IMR-90 (cell line): ENCODE data around the gene CLEC4M. TPM values are rescaled to one million over a fixed set of nuclear protein-coding genes. Genes with fewer than 3 reads are reported as not detected.

Experiments used
- ATAC-seq: fragments of 200-7000 bp; cut with Tn5 transposase; 2 replicates; pipeline ENCODE4 v1.9.1; 2020; ENCODE audit warnings: low read depth, mild to moderate bottlenecking, moderate library complexity
- BruUV-seq: library from RNA; stranded (reverse); fragments of 400-500 nt; replicated peaks from 2 replicates; lab custom pipeline; 2021; lab: Mats Ljungman, UMichigan
- CTCF ChIA-PET: fragments of 300-600 bp; formaldehyde crosslinking; extraction: SDS; loops from one replicate; lab custom pipeline; 2021; ENCODE audit warnings: antibody characterized with exemption; lab: Yijun Ruan, JAX
- POLR2A ChIA-PET: fragments of 300-600 bp; sonication (Branson Sonifier 250); formaldehyde crosslinking; loops from one replicate; lab custom pipeline; 2022; ENCODE audit warnings: antibody characterized with exemption; ENCODE audit not compliant: unreplicated experiment; lab: Charles Lee
- DNase-seq: peaks from one replicate; pipeline ENCODE4 v3.0.0; 2013
- H2AFZ ChIP-seq: replicated peaks from 2 replicates; pipeline ENCODE3; 2013; ENCODE audit warnings: low read length, mild to moderate bottlenecking; ENCODE audit not compliant: poor library complexity
- H2AK5ac ChIP-seq: 2 replicates; pipeline ENCODE4 v1.6.1; 2013; ENCODE audit warnings: low read depth, low read length, inconsistent platforms
- H2AK9ac ChIP-seq: replicated peaks from 2 replicates; pipeline ENCODE3; 2013; ENCODE audit warnings: mild to moderate bottlenecking, low read depth, low read length, moderate library complexity; ENCODE audit not compliant: poor library complexity
- H2BK120ac ChIP-seq: 2 replicates; pipeline ENCODE4 v1.6.1; 2013; ENCODE audit warnings: low read depth, low read length, inconsistent platforms
- H2BK15ac ChIP-seq: 3 replicates; pipeline ENCODE4 v1.6.1; 2013; ENCODE audit warnings: low read depth, low read length, inconsistent platforms
- H2BK20ac ChIP-seq: 2 replicates; pipeline ENCODE4 v1.6.1; 2013; ENCODE audit warnings: low read depth, mild to moderate bottlenecking, inconsistent platforms, low read length, moderate library complexity
- H2BK5ac ChIP-seq: 2 replicates; pipeline ENCODE4 v1.6.1; 2013; ENCODE audit warnings: mild to moderate bottlenecking, low read depth, low read length, inconsistent platforms; ENCODE audit not compliant: poor library complexity, severe bottlenecking
- H3K14ac ChIP-seq: replicated peaks from 2 replicates; pipeline ENCODE4 v1.6.1; 2013; ENCODE audit warnings: low read depth, low read length, inconsistent platforms
- H3K18ac ChIP-seq: 2 replicates; pipeline ENCODE4 v1.6.1; 2013; ENCODE audit warnings: low read depth, low read length, control low read depth
- H3K23ac ChIP-seq: 2 replicates; pipeline ENCODE4 v1.6.1; 2013; ENCODE audit warnings: low read depth, low read length, inconsistent platforms
- H3K27ac ChIP-seq: 2 replicates; pipeline ENCODE4 v1.5.1; 2013; ENCODE audit warnings: mild to moderate bottlenecking, control low read depth, low read length; ENCODE audit not compliant: insufficient read depth
- H3K27me3 ChIP-seq: 2 replicates; pipeline ENCODE4 v1.6.1; 2013; ENCODE audit warnings: low read length; ENCODE audit not compliant: control insufficient read depth, insufficient read depth
- H3K36me3 ChIP-seq: 2 replicates; pipeline ENCODE4 v1.6.1; 2013; ENCODE audit warnings: low read length, mixed read lengths; ENCODE audit not compliant: control insufficient read depth, insufficient read depth
- H3K4ac ChIP-seq: 2 replicates; pipeline ENCODE4 v1.6.1; 2013; ENCODE audit warnings: low read depth, low read length, inconsistent platforms
- H3K4me1 ChIP-seq: 2 replicates; pipeline ENCODE4 v1.6.1; 2013; ENCODE audit warnings: low read length, mixed read lengths; ENCODE audit not compliant: control insufficient read depth, insufficient read depth
- H3K4me2 ChIP-seq: 2 replicates; pipeline ENCODE4 v1.6.1; 2013; ENCODE audit warnings: low read depth, mild to moderate bottlenecking, control low read depth, low read length, moderate library complexity
- H3K4me3 ChIP-seq: 2 replicates; pipeline ENCODE4 v1.5.1; 2013; ENCODE audit warnings: low read depth, mild to moderate bottlenecking, control low read depth, low read length, moderate library complexity; ENCODE audit not compliant: insufficient read depth
- H3K56ac ChIP-seq: 2 replicates; pipeline ENCODE4 v1.6.1; 2013; ENCODE audit warnings: low read length, inconsistent platforms; ENCODE audit not compliant: insufficient read depth; ENCODE audit errors: extremely low read depth
- H3K79me1 ChIP-seq, 2 experiments: 2 replicates each; pipeline ENCODE4 v1.6.1; 2013; ENCODE audit warnings: low read length in 2 of 2, inconsistent platforms in 1 of 2, low read depth in 1 of 2
- H3K9ac ChIP-seq: 2 replicates; pipeline ENCODE4 v1.6.1; 2013; ENCODE audit warnings: low read depth, low read length, control low read depth
- H3K9me1 ChIP-seq: 2 replicates; pipeline ENCODE4 v1.6.1; 2013; ENCODE audit warnings: low read length, inconsistent platforms; ENCODE audit not compliant: insufficient read depth
- H3K9me3 ChIP-seq: 2 replicates; pipeline ENCODE4 v1.6.1; 2013; ENCODE audit warnings: low read length; ENCODE audit not compliant: control insufficient read depth, insufficient read depth
- H4K20me1 ChIP-seq: 2 replicates; pipeline ENCODE4 v1.6.1; 2013; ENCODE audit warnings: low read length, inconsistent platforms; ENCODE audit not compliant: insufficient read depth
- H4K5ac ChIP-seq: 2 replicates; pipeline ENCODE4 v1.6.1; 2013; ENCODE audit warnings: mild to moderate bottlenecking, low read depth, low read length, control low read depth
- H4K8ac ChIP-seq, 2 experiments: 2 replicates each; pipeline ENCODE4 v1.6.1; 2013; ENCODE audit warnings: low read depth in 2 of 2, low read length in 2 of 2, control low read depth in 1 of 2, inconsistent platforms in 1 of 2
- H4K91ac ChIP-seq: 2 replicates; pipeline ENCODE4 v1.6.1; 2013; ENCODE audit warnings: low read depth, low read length, inconsistent platforms; ENCODE audit not compliant: insufficient read depth
- BHLHE40 ChIP-seq: fragments of 150-350 bp; IDR thresholded peaks from 2 replicates; pipeline ENCODE4 v1.6.1; 2016; ENCODE audit warnings: mild to moderate bottlenecking, low read depth, low read length
- CHD1 ChIP-seq: IDR thresholded peaks from 2 replicates; pipeline ENCODE4 v1.6.1; 2012; ENCODE audit warnings: low read depth, low read length, improper control_type of control experiment
- CTCF ChIP-seq: conservative IDR thresholded peaks from 2 replicates; pipeline ENCODE4 v1.5.1; 2012; ENCODE audit warnings: mild to moderate bottlenecking, low read depth, low read length, improper control_type of control experiment
- MAZ ChIP-seq: IDR thresholded peaks from 2 replicates; pipeline ENCODE4 v1.6.1; 2012; ENCODE audit warnings: low read depth, mild to moderate bottlenecking, low read length, improper control_type of control experiment, moderate library complexity, borderline replicate concordance
- NFE2L2 ChIP-seq: fragments of 150-350 bp; IDR thresholded peaks from 2 replicates; pipeline ENCODE4 v1.6.1; 2016; ENCODE audit warnings: low read depth, mild to moderate bottlenecking, low read length
- RAD21 ChIP-seq: IDR thresholded peaks from 2 replicates; pipeline ENCODE4 v1.6.1; 2012; ENCODE audit warnings: low read length, improper control_type of control experiment
- SMC3 ChIP-seq: fragments of 150-350 bp; IDR thresholded peaks from 2 replicates; pipeline ENCODE4 v1.6.1; 2016; ENCODE audit warnings: low read depth, mild to moderate bottlenecking, antibody characterized with exemption, low read length, moderate library complexity
- WGBS, 2 experiments: methylation state at CpG; one replicate each; pipeline versions ENCODE4 v1.1.5 to v1.1.7; 2013; ENCODE audit warnings: missing lambda C conversion rate in 2 of 2; ENCODE audit not compliant: insufficient read length in 1 of 2; ENCODE audit errors: extremely low coverage in 2 of 2; 5-methylcytosine and 5-hydroxymethylcytosine counted together
- dilution Hi-C: fragments of 300-500 bp; cut with HindIII; formaldehyde crosslinking; loops from one replicate; pipeline ENCODE4 v1.14.3; 2018; ENCODE audit warnings: low sequenced_read_pairs; ENCODE audit not compliant: unreplicated experiment
- in situ Hi-C: fragments of 300-500 bp; cut with MboI; formaldehyde crosslinking; loops from 3 replicates; pipeline ENCODE4 v1.14.3; 2019; ENCODE audit warnings: low sequenced_read_pairs, inconsistent platforms, mixed read lengths
- intact Hi-C: fragments of 100-400 bp; cut with micrococcal nuclease; formaldehyde crosslinking; loops from 2 replicates; pipeline ENCODE4 v1.10.0; 2022
- polyA plus RNA-seq, 3 experiments: library from polyadenylated mRNA; depleted of rRNA; stranded (reverse); fragments of >200 nt; gene quantifications; 2 replicates each; pipeline ENCODE4 v1.2.3, GENCODE V29; 2012; ENCODE audit warnings: low replicate concordance in 1 of 3
- total RNA-seq: library from RNA; depleted of rRNA; stranded (reverse); fragments of >200 nt; gene quantifications from 2 replicates; pipeline ENCODE4 v1.2.3, GENCODE V29; 2012

CLEC4M gene
- total and polyA plus RNA-seq, 2 of the 4 experiments (the other 2 are of a cell fraction) = not detected

- Histone ChIP-seq H3K4me2 (no peak overlapping the region), H3K27ac (no peak overlapping the region), H2BK120ac (no peak overlapping the region), H3K79me1 (no peaks in the 10 kb centered on the region), H4K91ac (no peak overlapping the region), H3K23ac (no peak overlapping the region), H3K9me1 (no peaks in the 10 kb centered on the region), H2AK5ac (no peak overlapping the region), H2AK9ac (no peak overlapping the region), H3K4ac (no peak overlapping the region), H4K5ac (no peak overlapping the region), H4K20me1 (no peaks in the 10 kb centered on the region), H3K9me3 (peaks cover 1% of the 10 kb centered on the region; the same call in 1 of the 2 replicates), H2BK20ac (no peak overlapping the region), H3K56ac (no peak overlapping the region), H2BK15ac (no peak overlapping the region), H2BK5ac (no peak overlapping the region), H3K18ac (no peak overlapping the region), H3K14ac (no peak overlapping the region), H3K36me3 (no peaks in the 10 kb centered on the region), H3K27me3 (no peaks in the 10 kb centered on the region), H3K4me3 (no peak overlapping the region), H4K8ac (no peak overlapping the region), H3K9ac (no peak overlapping the region), H2AFZ (no peak overlapping the region), H3K4me1 (0 out of 2 replicates have a peak, but pooled peaks cover 1% of the 10 kb centered on the region)
- TF ChIP-seq NFE2L2 = no peak
- no peak for TF ChIP-seq CHD1
- TF ChIP-seq SMC3 = no peak
- TF ChIP-seq MAZ = no peak
- no peak for TF ChIP-seq RAD21
- TF ChIP-seq BHLHE40 = no peak
- TF ChIP-seq CTCF = no peak
- POLR2A ChIA-PET = no interaction called here
- dilution Hi-C loops (no loop called here), in situ Hi-C loops (loop anchor here (10.0 to 25.0 kb wide), 2 partner anchors 441 to 694 kb away; no protein-coding TSS in a partner anchor), intact Hi-C loops (no loop called here)
- CTCF ChIA-PET = interaction anchor here (0.6 kb wide), 1 partner anchor 414 kb away, joined by 3 read pairs; no protein-coding TSS in a partner anchor
- no TSS peak for BruUV-seq
- no peak for ATAC-seq
- DNase-seq = no peak
- WGBS, 2 experiments = 100% methylated on average over 1 of the region's 3 CpGs; no CpG with 5 or more reads in 1 of the 2 experiments
Observed at GRCh38 chr19:7806234-7806633, 43.2 kb downstream of the CLEC4M start.
